PC-9 (cell line): ENCODE results near the gene SLC22A23. TPM values are rescaled to one million over a fixed set of nuclear protein-coding genes. Genes with fewer than 3 reads are reported as not detected.

ENCODE experiments used
- BruUV-seq: library from RNA; stranded (reverse); fragments of 400-500 nt; replicated peaks from 2 replicates; lab custom pipeline; 2021; lab: Mats Ljungman, UMichigan
- CTCF ChIA-PET: fragments of 300-600 bp; sonication (Branson Sonifier 250); formaldehyde crosslinking; loops from one replicate; lab custom pipeline; 2022; ENCODE audit warnings: antibody characterized with exemption; lab: Charles Lee
- POLR2A ChIA-PET: fragments of 300-600 bp; sonication (Branson Sonifier 250); formaldehyde crosslinking; loops from one replicate; lab custom pipeline; 2022; ENCODE audit warnings: antibody characterized with exemption; ENCODE audit not compliant: unreplicated experiment; lab: Charles Lee
- DNase-seq, 2 experiments: peaks; one replicate each; pipeline versions ENCODE4 v3.0.0 to v3.0.0-alpha.2; 2015 to 2022; ENCODE audit warnings: mixed read lengths in 1 of 2
- H2AFZ ChIP-seq: fragments of 200-600 bp; sonication (generic); 2 replicates; pipeline ENCODE4 v1.8.1; 2017; ENCODE audit warnings: antibody characterized with exemption
- H3F3A ChIP-seq: fragments of 200-600 bp; sonication (generic); 2 replicates; pipeline ENCODE4 v1.8.1; 2017; ENCODE audit warnings: antibody characterized with exemption, mild to moderate bottlenecking, low read depth; ENCODE audit not compliant: insufficient read depth
- H3K27ac ChIP-seq: fragments of 200-600 bp; sonication (generic); 2 replicates; pipeline ENCODE4 v1.6.1; 2016; ENCODE audit warnings: mixed run types
- H3K27me3 ChIP-seq: fragments of 200-600 bp; sonication (generic); 2 replicates; pipeline ENCODE4 v1.6.1; 2016; ENCODE audit warnings: low read depth, mixed run types; ENCODE audit not compliant: insufficient read depth
- H3K36me3 ChIP-seq: fragments of 200-600 bp; sonication (generic); 2 replicates; pipeline ENCODE4 v1.6.1; 2016; ENCODE audit warnings: low read depth, mixed run types
- H3K4me1 ChIP-seq: fragments of 200-600 bp; sonication (generic); replicated peaks from 2 replicates; pipeline ENCODE4 v1.6.1; 2016; ENCODE audit warnings: mixed run types; ENCODE audit not compliant: insufficient read depth
- H3K4me2 ChIP-seq: fragments of 200-600 bp; sonication (generic); 2 replicates; pipeline ENCODE4 v1.6.1; 2017; ENCODE audit warnings: mixed run types
- H3K4me3 ChIP-seq: fragments of 200-600 bp; sonication (generic); 2 replicates; pipeline ENCODE4 v1.6.1; 2016; ENCODE audit warnings: mixed run types
- H3K79me2 ChIP-seq: fragments of 200-600 bp; sonication (generic); 2 replicates; pipeline ENCODE4 v1.6.1; 2017; ENCODE audit warnings: low read depth, mixed run types
- H3K9me2 ChIP-seq: fragments of 200-600 bp; sonication (generic); 2 replicates; pipeline ENCODE4 v1.8.1; 2017; ENCODE audit warnings: mild to moderate bottlenecking; ENCODE audit not compliant: insufficient read depth
- H3K9me3 ChIP-seq: fragments of 200-600 bp; sonication (generic); 2 replicates; pipeline ENCODE4 v1.8.1; 2016; ENCODE audit warnings: low read depth; ENCODE audit not compliant: insufficient read depth
- H4K20me1 ChIP-seq: fragments of 200-600 bp; sonication (generic); 2 replicates; pipeline ENCODE4 v1.8.1; 2017; ENCODE audit not compliant: insufficient read depth
- EZH2 ChIP-seq: fragments of 200-600 bp; sonication (generic); IDR thresholded peaks from 2 replicates; pipeline ENCODE4 v1.8.0; 2017; ENCODE audit warnings: antibody characterized with exemption, low read depth
- intact Hi-C: fragments of 100-400 bp; cut with micrococcal nuclease; formaldehyde crosslinking; loops from one replicate; pipeline ENCODE4 v1.10.0; 2022; ENCODE audit not compliant: unreplicated experiment
- total RNA-seq: library from RNA; stranded (reverse); gene quantifications from 2 replicates; pipeline ENCODE4 v1.2.3, GENCODE V29; 2021
- TF ChIP-seq, protein P1 (sequence below): fragments of 200-600 bp; sonication (generic); conservative IDR thresholded peaks from 2 replicates; pipeline ENCODE4 v1.6.1; 2017; ENCODE audit warnings: mixed run types, antibody characterized with exemption, mild to moderate bottlenecking, moderate library complexity

Gene SLC22A23
- total RNA-seq, 1 experiment from 2014 or later, result 13.5 TPM

DNA sequence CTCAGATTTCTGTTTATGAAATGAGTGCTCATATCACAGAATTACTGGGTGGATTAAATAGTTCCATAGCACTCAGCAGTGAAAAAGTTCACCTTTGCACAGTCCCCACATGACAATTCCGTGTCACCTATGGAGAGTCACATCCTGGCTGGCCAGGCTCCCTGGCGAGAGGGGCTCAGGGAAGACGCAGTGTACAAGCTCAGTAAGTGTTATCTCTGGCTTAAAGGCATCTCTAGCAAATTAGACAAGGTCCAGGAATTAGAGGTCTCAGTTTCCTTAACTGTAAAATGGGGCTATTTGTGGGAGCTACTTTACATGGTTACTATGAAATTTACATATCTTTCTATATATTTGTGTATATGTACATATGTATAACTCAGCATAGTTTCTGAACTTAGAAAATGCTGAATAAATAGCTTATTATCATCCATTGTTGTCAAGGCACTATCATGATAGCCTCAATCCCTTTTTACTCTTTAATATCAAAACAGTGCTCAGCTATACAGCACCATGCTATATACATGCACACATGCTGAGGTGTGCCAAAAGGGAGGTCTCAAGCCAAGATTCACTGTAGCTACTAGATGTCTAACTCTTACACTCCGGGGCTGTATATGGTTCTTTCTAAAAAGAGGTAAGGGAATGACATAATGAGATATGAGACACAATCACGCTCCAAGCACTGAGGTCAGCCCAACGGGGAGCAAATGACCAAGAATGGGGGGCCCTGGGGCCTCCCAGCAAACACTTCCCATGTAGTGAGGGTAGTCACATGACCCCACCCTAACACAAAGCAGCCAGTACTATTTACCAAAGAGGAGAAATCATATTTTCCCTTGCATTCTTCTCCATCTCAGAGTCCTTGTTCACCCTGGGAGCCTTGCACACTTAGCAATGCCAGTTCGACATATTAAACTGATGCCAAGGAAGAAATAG is 59.4 kb downstream of the SLC22A23 start:
- CTCF ChIA-PET, result no interaction called here
- no peak for DNase-seq
- Histone ChIP-seq H3F3A (no peaks in the 10 kb centered on the region), H3K27me3 (no peaks in the 10 kb centered on the region), H4K20me1 (no peaks in the 10 kb centered on the region), H3K4me3 (no peak overlapping the region), H3K9me2 (no peaks in the 10 kb centered on the region), H3K36me3 (no peaks in the 10 kb centered on the region), H3K9me3 (no peaks in the 10 kb centered on the region), H3K4me2 (no peak overlapping the region), H2AFZ (no peak overlapping the region), H3K27ac (no peak overlapping the region), H3K79me2 (no peaks in the 10 kb centered on the region), H3K4me1 (peaks cover 1% of the 10 kb centered on the region; the same call in 1 of the 2 replicates)
- TF ChIP-seq, protein P1, sequence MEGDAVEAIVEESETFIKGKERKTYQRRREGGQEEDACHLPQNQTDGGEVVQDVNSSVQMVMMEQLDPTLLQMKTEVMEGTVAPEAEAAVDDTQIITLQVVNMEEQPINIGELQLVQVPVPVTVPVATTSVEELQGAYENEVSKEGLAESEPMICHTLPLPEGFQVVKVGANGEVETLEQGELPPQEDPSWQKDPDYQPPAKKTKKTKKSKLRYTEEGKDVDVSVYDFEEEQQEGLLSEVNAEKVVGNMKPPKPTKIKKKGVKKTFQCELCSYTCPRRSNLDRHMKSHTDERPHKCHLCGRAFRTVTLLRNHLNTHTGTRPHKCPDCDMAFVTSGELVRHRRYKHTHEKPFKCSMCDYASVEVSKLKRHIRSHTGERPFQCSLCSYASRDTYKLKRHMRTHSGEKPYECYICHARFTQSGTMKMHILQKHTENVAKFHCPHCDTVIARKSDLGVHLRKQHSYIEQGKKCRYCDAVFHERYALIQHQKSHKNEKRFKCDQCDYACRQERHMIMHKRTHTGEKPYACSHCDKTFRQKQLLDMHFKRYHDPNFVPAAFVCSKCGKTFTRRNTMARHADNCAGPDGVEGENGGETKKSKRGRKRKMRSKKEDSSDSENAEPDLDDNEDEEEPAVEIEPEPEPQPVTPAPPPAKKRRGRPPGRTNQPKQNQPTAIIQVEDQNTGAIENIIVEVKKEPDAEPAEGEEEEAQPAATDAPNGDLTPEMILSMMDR, result no peak
- no peak for TF ChIP-seq EZH2
- intact Hi-C loops, result no loop called here
- BruUV-seq, result no TSS peak
- POLR2A ChIA-PET, result interaction anchor here (0.6 kb wide), 1 partner anchor 25 kb away, joined by 3 read pairs; no protein-coding TSS in a partner anchor

DNA sequence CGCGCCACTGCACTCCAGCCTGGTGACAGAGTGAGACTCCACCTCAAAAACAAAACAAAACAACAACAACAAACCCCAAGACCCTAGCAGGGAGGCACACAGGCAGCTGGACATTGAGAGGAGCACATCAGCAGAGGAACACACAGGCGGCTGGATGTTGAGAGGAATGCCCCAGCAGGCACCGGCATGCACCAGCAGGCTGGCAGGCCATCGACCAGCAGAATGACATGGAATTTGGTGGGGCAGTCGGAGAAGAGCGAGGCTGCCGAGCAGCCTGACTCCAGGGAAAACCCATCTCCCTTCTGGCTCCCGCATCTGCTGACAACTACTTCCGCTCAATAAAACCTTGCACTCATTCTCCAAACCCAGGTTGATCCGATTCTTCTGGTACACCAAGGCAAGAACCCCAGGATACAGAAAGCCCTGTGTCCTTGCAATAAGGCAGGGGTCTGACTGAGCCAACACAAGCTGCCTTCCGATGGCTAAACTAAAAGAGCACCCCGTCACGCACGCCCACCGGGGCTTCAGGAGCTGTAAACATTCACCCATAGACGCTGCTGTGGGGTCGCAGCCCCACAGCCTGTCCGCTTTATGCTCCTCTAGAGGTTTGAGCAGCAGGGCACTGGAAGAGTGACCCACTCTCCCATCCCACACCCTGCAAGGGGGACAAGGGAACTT is 60.2 kb downstream of the SLC22A23 start:
- Histone ChIP-seq H3K4me3 (no peak overlapping the region), H3K4me1 (no peaks in the 10 kb centered on the region; the same call in 1 of the 2 replicates), H3K36me3 (no peaks in the 10 kb centered on the region), H3F3A (no peaks in the 10 kb centered on the region), H3K27me3 (no peaks in the 10 kb centered on the region), H3K9me3 (no peaks in the 10 kb centered on the region), H3K9me2 (no peaks in the 10 kb centered on the region), H4K20me1 (no peaks in the 10 kb centered on the region), H3K27ac (no peak overlapping the region), H3K79me2 (no peaks in the 10 kb centered on the region), H3K4me2 (no peak overlapping the region), H2AFZ (no peak overlapping the region)
- no TSS peak for BruUV-seq
- ChIA-PET CTCF (no interaction called here), POLR2A (interaction anchor here (0.6 kb wide), 1 partner anchor 26 kb away, joined by 3 read pairs; no protein-coding TSS in a partner anchor)
- no peak for DNase-seq
- intact Hi-C loops, result no loop called here
- TF ChIP-seq EZH2, result no peak
- TF ChIP-seq, protein P1, result no peak

DNA sequence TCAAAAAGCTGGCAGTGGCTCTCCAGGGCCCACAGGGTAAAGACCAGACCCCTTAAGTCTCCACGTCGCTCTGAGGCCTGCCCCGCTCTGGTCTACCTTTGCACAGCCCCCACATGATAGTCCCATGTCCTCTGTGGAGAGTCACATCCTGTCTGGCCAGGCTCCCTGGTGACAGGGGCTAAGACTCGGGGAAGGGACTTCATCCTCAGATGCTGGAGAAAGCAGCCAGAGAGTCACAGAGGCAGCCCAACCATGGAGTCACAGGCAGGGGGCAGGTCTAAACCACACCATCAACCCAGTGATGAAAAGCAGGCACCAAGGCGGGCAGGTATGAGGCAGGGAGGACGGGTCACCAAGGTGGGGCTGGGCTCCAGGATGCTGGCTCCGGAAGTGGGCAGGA is 62.2 kb downstream of the SLC22A23 start:
- no peaks in the 10 kb centered on the region for H3K79me2 ChIP-seq
- no peaks in the 10 kb centered on the region for H3F3A ChIP-seq
- intact Hi-C loops, result no loop called here
- H3K4me3 ChIP-seq, result no peak overlapping the region
- POLR2A ChIA-PET, result no interaction called here
- no peak overlapping the region for H3K4me2 ChIP-seq
- no peaks in the 10 kb centered on the region for H3K4me1 ChIP-seq
- DNase-seq, result no peak
- H3K9me3 ChIP-seq, result no peaks in the 10 kb centered on the region
- H3K36me3 ChIP-seq, result no peaks in the 10 kb centered on the region
- TF ChIP-seq, protein P1, result no peak
- TF ChIP-seq EZH2, result no peak
- no peaks in the 10 kb centered on the region for H3K27me3 ChIP-seq
- H3K9me2 ChIP-seq, result no peaks in the 10 kb centered on the region
- H2AFZ ChIP-seq, result no peak overlapping the region
- CTCF ChIA-PET, result no interaction called here
- no peak overlapping the region for H3K27ac ChIP-seq
- no TSS peak for BruUV-seq
- H4K20me1 ChIP-seq, result no peaks in the 10 kb centered on the region
